GM19328 (cell line): Measurements from ENCODE around the gene SLX9.

Experiments
- ATAC-seq: cut with Tn5 transposase; IDR thresholded peaks from one replicate; pipeline ENCODE4 v1.9.1; 2021; ENCODE audit warnings: mild to moderate bottlenecking, moderate library complexity; ENCODE audit not compliant: unreplicated experiment

The SLX9 gene

GRCh38 chr21:44988607-44989536, 49.0 kb downstream of the SLX9 start:
- no peak for ATAC-seq

GRCh38 chr21:44989537-44989886, 49.7 kb downstream of the SLX9 start:
- ATAC-seq = no peak

GRCh38 chr21:44989943-44990780, 50.3 kb downstream of the SLX9 start:
- no peak for ATAC-seq

GRCh38 chr21:44990921-44991320, 51.1 kb downstream of the SLX9 start:
- no peak for ATAC-seq

- no peak for ATAC-seq
Measured at GRCh38 chr21:44991538-44992483, 52.0 kb downstream of the SLX9 start.

- no peak for ATAC-seq
Measured at GRCh38 chr21:44992608-44993031, 52.8 kb downstream of the SLX9 start.

- no peak for ATAC-seq
Measured at GRCh38 chr21:44993321-44994046, 53.7 kb downstream of the SLX9 start.

GRCh38 chr21:44994047-44994694, 54.3 kb downstream of the SLX9 start:
- no peak for ATAC-seq

GRCh38 chr21:44994695-44995342, 55.0 kb downstream of the SLX9 start:
- ATAC-seq = no peak

GRCh38 chr21:44995343-44995941, 55.6 kb downstream of the SLX9 start:
- ATAC-seq = no peak

GRCh38 chr21:44996096-44996495, 56.3 kb downstream of the SLX9 start:
- ATAC-seq = no peak

- no peak for ATAC-seq
Measured at GRCh38 chr21:44996501-44996921, 56.7 kb downstream of the SLX9 start.

GRCh38 chr21:44996983-44997936, 57.4 kb downstream of the SLX9 start:
- ATAC-seq = no peak

GRCh38 chr21:44998086-44998620, 58.3 kb downstream of the SLX9 start:
- no peak for ATAC-seq

GRCh38 chr21:44998621-44999427, 59.0 kb downstream of the SLX9 start:
- ATAC-seq = no peak

- ATAC-seq = no peak
Measured at GRCh38 chr21:44999428-44999971, 59.7 kb downstream of the SLX9 start.
